HEK293 (cell line): ENCODE measurements around the gene SLC16A7.

ENCODE experiments used
- CTCF ChIA-PET: fragments of 350-600 bp; formaldehyde crosslinking; extraction: SDS; loops from one replicate; lab custom pipeline; 2021; ENCODE audit warnings: antibody characterized with exemption; lab: Yijun Ruan, JAX
- POLR2A ChIA-PET: fragments of 300-600 bp; formaldehyde crosslinking; extraction: SDS; loops from one replicate; lab custom pipeline; 2020; ENCODE audit warnings: antibody characterized with exemption, inconsistent platforms; lab: Yijun Ruan, JAX
- H3K27ac ChIP-seq: fragments of 200-500 bp; sonication (Bioruptor generic); 2 replicates; pipeline ENCODE4 v1.5.1; 2014; ENCODE audit warnings: low read depth, low read length, control low read depth, inconsistent platforms; ENCODE audit errors: extremely low read depth
- H3K36me3 ChIP-seq, 2 experiments: fragments of 200-500 bp in 1 of 2; sonication (Bioruptor generic) in 1 of 2; 1 replicate in 1 of 2; 2 replicates in 1 of 2; pipeline ENCODE4 v1.5.1; 2014 to 2017; ENCODE audit warnings: inconsistent platforms in 2 of 2, low read length in 2 of 2; ENCODE audit not compliant: control insufficient read depth in 2 of 2, insufficient read depth in 1 of 2
- H3K4me1 ChIP-seq: fragments of 200-500 bp; sonication (Bioruptor generic); 2 replicates; pipeline ENCODE4 v1.5.1; 2014; ENCODE audit warnings: mild to moderate bottlenecking, low read length, inconsistent platforms; ENCODE audit not compliant: control insufficient read depth, insufficient read depth
- H3K4me3 ChIP-seq: 2 replicates; pipeline ENCODE4 v1.5.1; 2011; ENCODE audit warnings: low read depth, mild to moderate bottlenecking, control low read depth, low read length, moderate library complexity
- H3K9me3 ChIP-seq: fragments of 200-500 bp; sonication (Bioruptor generic); 2 replicates; pipeline ENCODE4 v1.5.1; 2014; ENCODE audit warnings: low read depth, low read length, inconsistent platforms; ENCODE audit not compliant: control insufficient read depth, insufficient read depth
- BCL11A ChIP-seq: fragments of 450-650 bp; formaldehyde crosslinking; IDR thresholded peaks from 2 replicates; pipeline ENCODE4 v1.5.1; 2016; ENCODE audit warnings: low read depth, missing biosample characterization, missing genetic modification characterization
- BCL6B ChIP-seq: fragments of 450-650 bp; formaldehyde crosslinking; IDR thresholded peaks from 2 replicates; pipeline ENCODE4 v1.5.1; 2017; ENCODE audit warnings: missing biosample characterization, missing genetic modification characterization
- CTCF ChIP-seq: fragments of 450-650 bp; formaldehyde crosslinking; IDR thresholded peaks from 2 replicates; pipeline ENCODE4 v1.5.1; 2016; ENCODE audit warnings: missing biosample characterization, missing genetic modification characterization
- IKZF3 ChIP-seq: fragments of 450-650 bp; IDR thresholded peaks from 2 replicates; pipeline ENCODE4 v1.5.0; 2018; ENCODE audit warnings: missing biosample characterization, mild to moderate bottlenecking, missing genetic modification characterization, moderate library complexity
- KLF1 ChIP-seq: fragments of 450-650 bp; formaldehyde crosslinking; IDR thresholded peaks from 2 replicates; pipeline ENCODE4 v1.5.1; 2016; ENCODE audit warnings: missing biosample characterization, missing genetic modification characterization
- KLF9 ChIP-seq: fragments of 450-650 bp; formaldehyde crosslinking; IDR thresholded peaks from 2 replicates; pipeline ENCODE4 v1.5.1; 2016; ENCODE audit warnings: missing biosample characterization, missing genetic modification characterization, low read depth
- MEIS1 ChIP-seq: sonication (generic); formaldehyde crosslinking; IDR thresholded peaks from 2 replicates; pipeline ENCODE4 v1.8.1; 2022; ENCODE audit warnings: missing genetic modification reagents, mild to moderate bottlenecking, borderline replicate concordance
- PRDM1 ChIP-seq: fragments of 450-650 bp; formaldehyde crosslinking; IDR thresholded peaks from 2 replicates; pipeline ENCODE4; 2016; ENCODE audit warnings: missing biosample characterization, missing genetic modification characterization
- SALL2 ChIP-seq: fragments of 450-650 bp; formaldehyde crosslinking; IDR thresholded peaks from 2 replicates; pipeline ENCODE4 v1.5.0; 2017; ENCODE audit warnings: missing biosample characterization, mild to moderate bottlenecking, missing genetic modification characterization, borderline replicate concordance
- TCF7L2 ChIP-seq: IDR thresholded peaks from 2 replicates; pipeline ENCODE4 v1.6.1; 2011; ENCODE audit warnings: low read depth, mild to moderate bottlenecking, inconsistent platforms, low read length, moderate library complexity, borderline replicate concordance
- YY2 ChIP-seq: fragments of 450-650 bp; formaldehyde crosslinking; IDR thresholded peaks from 2 replicates; pipeline ENCODE4 v1.5.1; 2016; ENCODE audit warnings: missing biosample characterization, missing genetic modification characterization
- ZNF138 ChIP-seq: fragments of 450-650 bp; formaldehyde crosslinking; IDR thresholded peaks from 2 replicates; pipeline ENCODE4 v1.5.1; 2016; ENCODE audit warnings: missing biosample characterization, missing genetic modification characterization, borderline replicate concordance
- ZNF16 ChIP-seq: fragments of 450-650 bp; formaldehyde crosslinking; IDR thresholded peaks from 2 replicates; pipeline ENCODE4 v1.5.1; 2016; ENCODE audit warnings: low read depth, missing biosample characterization, missing genetic modification characterization
- ZNF324 ChIP-seq: fragments of 450-650 bp; formaldehyde crosslinking; IDR thresholded peaks from 2 replicates; pipeline ENCODE4 v1.5.1; 2016; ENCODE audit warnings: missing biosample characterization, missing genetic modification characterization
- ZNF354C ChIP-seq: fragments of 450-650 bp; formaldehyde crosslinking; IDR thresholded peaks from 2 replicates; pipeline ENCODE4 v1.5.1; 2016; ENCODE audit warnings: missing biosample characterization, missing genetic modification characterization, low read depth, borderline replicate concordance
- ZNF433 ChIP-seq: fragments of 450-650 bp; formaldehyde crosslinking; IDR thresholded peaks from 2 replicates; pipeline ENCODE4 v1.5.1; 2016; ENCODE audit warnings: missing biosample characterization, missing genetic modification characterization, low read depth
- ZNF473 ChIP-seq: fragments of 450-650 bp; formaldehyde crosslinking; IDR thresholded peaks from 2 replicates; pipeline ENCODE4 v1.5.1; 2017; ENCODE audit warnings: missing biosample characterization, missing genetic modification characterization
- ZNF560 ChIP-seq: fragments of 450-650 bp; formaldehyde crosslinking; IDR thresholded peaks from 2 replicates; pipeline ENCODE4 v1.5.1; 2017; ENCODE audit warnings: missing biosample characterization, missing genetic modification characterization, borderline replicate concordance
- ZNF585B ChIP-seq: fragments of 450-650 bp; formaldehyde crosslinking; IDR thresholded peaks from 2 replicates; pipeline ENCODE4 v1.5.1; 2016; ENCODE audit warnings: missing biosample characterization, missing genetic modification characterization
- ZNF624 ChIP-seq: fragments of 450-650 bp; formaldehyde crosslinking; IDR thresholded peaks from 2 replicates; pipeline ENCODE4 v1.5.1; 2017; ENCODE audit warnings: missing biosample characterization, missing genetic modification characterization
- ZNF768 ChIP-seq: fragments of 450-650 bp; formaldehyde crosslinking; IDR thresholded peaks from 2 replicates; pipeline ENCODE4 v1.5.1; 2018; ENCODE audit warnings: missing biosample characterization, mild to moderate bottlenecking, missing genetic modification characterization
- ZNF791 ChIP-seq: fragments of 450-650 bp; formaldehyde crosslinking; IDR thresholded peaks from 2 replicates; pipeline ENCODE4 v1.5.1; 2016; ENCODE audit warnings: missing biosample characterization, missing genetic modification characterization
- ZNF830 ChIP-seq: fragments of 450-650 bp; IDR thresholded peaks from 2 replicates; pipeline ENCODE4 v1.5.0; 2018; ENCODE audit warnings: missing biosample characterization, missing genetic modification characterization, low read depth, mild to moderate bottlenecking, moderate library complexity
- ZSCAN16 ChIP-seq: fragments of 450-650 bp; formaldehyde crosslinking; IDR thresholded peaks from 2 replicates; pipeline ENCODE4 v1.5.1; 2016; ENCODE audit warnings: missing biosample characterization, missing genetic modification characterization
- TF ChIP-seq, protein P1 (sequence below): fragments of 450-650 bp; IDR thresholded peaks from 2 replicates; pipeline ENCODE4 v1.5.1; 2018; ENCODE audit warnings: missing biosample characterization, mild to moderate bottlenecking, missing genetic modification characterization
- TF ChIP-seq, protein P2 (sequence below): fragments of 450-650 bp; formaldehyde crosslinking; IDR thresholded peaks from 2 replicates; pipeline ENCODE4 v1.5.1; 2016; ENCODE audit warnings: missing biosample characterization, missing genetic modification characterization

The SLC16A7 gene

DNA sequence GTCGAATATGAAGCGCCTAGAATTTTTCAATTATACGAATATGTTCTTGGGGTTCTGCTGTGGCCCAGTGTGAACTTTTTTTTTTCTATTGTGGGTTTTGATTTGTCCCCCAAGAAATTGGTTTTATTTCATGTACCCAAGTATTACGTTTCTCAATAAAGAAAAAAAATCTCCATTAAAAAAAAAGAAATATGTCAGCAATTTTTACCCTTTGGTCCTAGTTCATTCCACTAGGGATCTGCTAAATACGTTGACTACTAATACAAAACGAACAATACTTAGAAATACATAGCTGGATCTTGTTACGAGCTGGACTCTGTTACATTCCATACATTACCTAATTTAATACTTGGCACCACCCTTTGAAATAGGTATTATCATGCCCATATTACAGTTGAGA lies 216.9 kb downstream of the SLC16A7 start:
- no peaks in the 10 kb centered on the region for H3K36me3 ChIP-seq
- POLR2A ChIA-PET: no interaction called here
- TF ChIP-seq ZSCAN16 (tag by site-specific recombination): no peak
- no peak for TF ChIP-seq BCL11A (tag by site-specific recombination)
- no peak for TF ChIP-seq ZNF791
- TF ChIP-seq ZNF585B (tag by site-specific recombination): no peak
- no peak for TF ChIP-seq PRDM1 (tag by site-specific recombination)
- no peak for TF ChIP-seq ZNF768
- TF ChIP-seq ZNF354C (tag by site-specific recombination): no peak
- TF ChIP-seq BCL6B: no peak
- no peak for TF ChIP-seq IKZF3 (tag by site-specific recombination)
- no peak overlapping the region for H3K4me3 ChIP-seq
- H3K27ac ChIP-seq: no peak overlapping the region
- no peaks in the 10 kb centered on the region for H3K9me3 ChIP-seq
- CTCF ChIA-PET: interaction anchor here (0.7 kb wide), 1 partner anchor 624 kb away, joined by 3 read pairs; no protein-coding TSS in a partner anchor
- H3K4me1 ChIP-seq: no peaks in the 10 kb centered on the region

DNA sequence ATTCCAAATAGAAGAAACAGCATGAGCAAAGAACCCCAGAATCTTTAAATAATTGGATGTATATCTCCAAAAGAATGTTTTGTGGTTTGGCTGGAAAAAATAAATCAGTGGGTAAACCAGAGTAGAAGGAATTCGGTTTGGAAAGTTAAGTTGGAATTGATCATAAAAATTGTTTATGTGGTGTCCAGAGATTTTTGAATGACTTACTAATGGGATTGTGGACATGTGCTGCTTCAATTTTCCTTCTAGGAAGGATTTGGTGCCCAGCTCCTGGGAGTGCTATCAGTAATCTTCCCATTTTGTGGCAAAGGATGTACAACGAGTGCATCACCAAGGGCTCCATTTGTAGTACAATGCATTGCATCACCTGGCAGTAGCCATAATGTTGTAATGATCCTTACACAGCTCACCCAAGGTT lies 224.8 kb downstream of the SLC16A7 start:
- CTCF ChIA-PET: no interaction called here
- no peaks in the 10 kb centered on the region for H3K9me3 ChIP-seq
- TF ChIP-seq YY2 (tag by site-specific recombination): no peak
- no peak for TF ChIP-seq KLF9
- TF ChIP-seq ZNF473 (tag by site-specific recombination): no peak
- TF ChIP-seq CTCF: no peak
- no peak for TF ChIP-seq ZNF560 (tag by site-specific recombination)
- TF ChIP-seq ZNF830: no peak
- TF ChIP-seq ZNF16 (tag by site-specific recombination): no peak
- no peak for TF ChIP-seq TCF7L2
- TF ChIP-seq ZNF624 (tag by site-specific recombination): no peak
- no peak for TF ChIP-seq MEIS1 (CRISPR knock-in tag)
- TF ChIP-seq KLF1: no peak
- no peak for TF ChIP-seq BCL11A (tag by site-specific recombination)
- no peak for TF ChIP-seq ZNF324 (tag by site-specific recombination)
- TF ChIP-seq, protein P1, sequence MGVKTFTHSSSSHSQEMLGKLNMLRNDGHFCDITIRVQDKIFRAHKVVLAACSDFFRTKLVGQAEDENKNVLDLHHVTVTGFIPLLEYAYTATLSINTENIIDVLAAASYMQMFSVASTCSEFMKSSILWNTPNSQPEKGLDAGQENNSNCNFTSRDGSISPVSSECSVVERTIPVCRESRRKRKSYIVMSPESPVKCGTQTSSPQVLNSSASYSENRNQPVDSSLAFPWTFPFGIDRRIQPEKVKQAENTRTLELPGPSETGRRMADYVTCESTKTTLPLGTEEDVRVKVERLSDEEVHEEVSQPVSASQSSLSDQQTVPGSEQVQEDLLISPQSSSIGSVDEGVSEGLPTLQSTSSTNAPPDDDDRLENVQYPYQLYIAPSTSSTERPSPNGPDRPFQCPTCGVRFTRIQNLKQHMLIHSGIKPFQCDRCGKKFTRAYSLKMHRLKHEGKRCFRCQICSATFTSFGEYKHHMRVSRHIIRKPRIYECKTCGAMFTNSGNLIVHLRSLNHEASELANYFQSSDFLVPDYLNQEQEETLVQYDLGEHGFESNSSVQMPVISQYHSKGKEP (tag by site-specific recombination): no peak
- TF ChIP-seq ZNF138 (tag by site-specific recombination): no peak
- TF ChIP-seq, protein P2, sequence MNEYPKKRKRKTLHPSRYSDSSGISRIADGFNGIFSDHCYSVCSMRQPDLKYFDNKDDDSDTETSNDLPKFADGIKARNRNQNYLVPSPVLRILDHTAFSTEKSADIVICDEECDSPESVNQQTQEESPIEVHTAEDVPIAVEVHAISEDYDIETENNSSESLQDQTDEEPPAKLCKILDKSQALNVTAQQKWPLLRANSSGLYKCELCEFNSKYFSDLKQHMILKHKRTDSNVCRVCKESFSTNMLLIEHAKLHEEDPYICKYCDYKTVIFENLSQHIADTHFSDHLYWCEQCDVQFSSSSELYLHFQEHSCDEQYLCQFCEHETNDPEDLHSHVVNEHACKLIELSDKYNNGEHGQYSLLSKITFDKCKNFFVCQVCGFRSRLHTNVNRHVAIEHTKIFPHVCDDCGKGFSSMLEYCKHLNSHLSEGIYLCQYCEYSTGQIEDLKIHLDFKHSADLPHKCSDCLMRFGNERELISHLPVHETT (tag by site-specific recombination): no peak
- no peak for TF ChIP-seq SALL2 (tag by site-specific recombination)
- TF ChIP-seq ZNF433 (tag by site-specific recombination): no peak
- TF ChIP-seq, all 188 proteins: peak for 0
- POLR2A ChIA-PET: no interaction called here
- no peak overlapping the region for H3K4me3 ChIP-seq
- H3K27ac ChIP-seq: no peak overlapping the region
- no peaks in the 10 kb centered on the region for H3K4me1 ChIP-seq
- no peaks in the 10 kb centered on the region for H3K36me3 ChIP-seq
